Transverse colon (tissue), 4 donors: ENCODE measurements around the gene RPL41. TPM values are rescaled to one million over a fixed set of nuclear protein-coding genes. Genes with fewer than 3 reads are reported as not detected.
"Not testable (repeated sequence)": the region's sequence is repeated elsewhere in the genome, so short reads cannot be mapped to it uniquely, and the experiment has no call there.

Source experiments
- DNase-seq: peaks from one replicate; pipeline ENCODE4 v3.0.0-alpha.2; 2019
- H3K27ac ChIP-seq, 4 donors: fragments of 200-600 bp; sonication (generic); 2 replicates each; pipeline ENCODE4 v1.5.1; 2016 to 2018; ENCODE audit warnings: inconsistent platforms in 4 of 4
- H3K27me3 ChIP-seq: fragments of 200-600 bp; sonication (generic); 2 replicates; pipeline ENCODE4 v1.5.1; 2017; ENCODE audit warnings: inconsistent platforms
- H3K36me3 ChIP-seq, 4 donors: fragments of 200-600 bp; sonication (generic); 2 replicates each; pipeline ENCODE4 v1.5.1; 2017 to 2019; ENCODE audit warnings: inconsistent platforms in 4 of 4
- H3K4me1 ChIP-seq, 4 donors: fragments of 200-600 bp; sonication (generic); 2 replicates each; pipeline ENCODE4 v1.5.1; 2017 to 2020; ENCODE audit warnings: inconsistent platforms in 4 of 4
- H3K4me3 ChIP-seq, 4 donors: fragments of 200-600 bp; sonication (generic); 1 replicate in 1 of 4; 2 replicates in 3 of 4; pipeline versions ENCODE4 v1.5.1 to v1.6.1; 2017 to 2019; ENCODE audit warnings: inconsistent platforms in 4 of 4
- H3K9me3 ChIP-seq, 2 donors: fragments of 200-600 bp; sonication (generic); 2 replicates each; pipeline ENCODE4 v1.5.1; 2017 to 2019; ENCODE audit warnings: inconsistent platforms in 2 of 2
- CTCF ChIP-seq, 5 experiments: fragments of 200-600 bp in 3 of 5; fragments of 450-650 bp in 2 of 5; sonication (generic) in 3 of 5; IDR thresholded peaks; 1 replicate in 2 of 5; 2 replicates in 3 of 5; pipeline ENCODE4 v1.5.1; 2016 to 2017; ENCODE audit warnings: antibody characterized with exemption in 5 of 5, inconsistent platforms in 3 of 5, mild to moderate bottlenecking in 2 of 5, moderate library complexity in 1 of 5
- EP300 ChIP-seq: sonication (generic); formaldehyde crosslinking; IDR thresholded peaks from one replicate; pipeline ENCODE4 v1.6.1; 2017; ENCODE audit warnings: antibody characterized with exemption, low read depth
- POLR2A ChIP-seq: fragments of 450-650 bp; IDR thresholded peaks from one replicate; pipeline ENCODE4 v1.6.1; 2016; ENCODE audit warnings: antibody characterized with exemption, mild to moderate bottlenecking, moderate library complexity
- POLR2AphosphoS5 ChIP-seq, 3 donors: sonication (generic); formaldehyde crosslinking; IDR thresholded peaks; one replicate each; pipeline ENCODE4 v1.6.1; 2016; ENCODE audit warnings: antibody characterized with exemption in 3 of 3
- WGBS, 2 donors: methylation state at CpG; one replicate each; pipeline ENCODE4 v1.1.5; 2018; ENCODE audit warnings: low coverage in 1 of 2; 5-methylcytosine and 5-hydroxymethylcytosine counted together
- in situ Hi-C, 4 donors: fragments of 200-750 bp; cut with MboI; loops; one replicate each; pipeline versions ENCODE4 v1.15.0 to v1.15.1; 2017; ENCODE audit warnings: low sequenced_read_pairs in 3 of 4, low pct_ligation_motif_present in 1 of 4, low pct_unique_long_range_greater_than_20kb in 1 of 4
- intact Hi-C: fragments of 100-400 bp; cut with DNase I; formaldehyde crosslinking; loops from one replicate; pipeline ENCODE4 v1.15.1; 2023; ENCODE audit warnings: low total_unique reads
- total RNA-seq, 4 donors: library from RNA; depleted of rRNA; stranded (reverse); fragments of >200 nt; gene quantifications; one replicate each; pipeline ENCODE4 v1.1.0, GENCODE V29; 2016

RPL41 gene
- total RNA-seq, 4 donors from 2014 or later = 841 to 2,950 (median 1,684) TPM

GRCh38 chr12:56154818-56155217 lies 38.4 kb downstream of the RPL41 start:
- Histone ChIP-seq H3K4me3 (no peak overlapping the region), H3K27ac (no peak overlapping the region), H3K4me1 (peaks cover 18 to 45% (median 34%) of the 10 kb centered on the region in 4 donors), H3K9me3 (no peaks in the 10 kb centered on the region), H3K27me3 (no peaks in the 10 kb centered on the region), H3K36me3 (peaks cover 0 to 4% (median 2%) of the 10 kb centered on the region in 4 donors)
- TF ChIP-seq POLR2AphosphoS5 (IDR thresholded peaks at IDR 0.05) (no peak), EP300 (no peak), CTCF (IDR thresholded peaks at IDR 0.05) (no peak), POLR2A (no peak)
- no peak for DNase-seq
- 93% methylated on average over 5 of the region's 5 CpGs; no CpG with 5 or more reads in 1 of the 2 donors for WGBS, 2 donors
- in situ Hi-C loops (no loop called here), intact Hi-C loops (no loop called here)

GRCh38 chr12:56155256-56155845 lies 38.9 kb downstream of the RPL41 start:
- H3K9me3 ChIP-seq = no peaks in the 10 kb centered on the region
- no peaks in the 10 kb centered on the region for H3K27me3 ChIP-seq
- DNase-seq = no peak
- in situ Hi-C loops = no loop called here
- TF ChIP-seq POLR2AphosphoS5 (IDR thresholded peaks at IDR 0.05) (no peak), CTCF (IDR thresholded peaks at IDR 0.05) (no peak), EP300 (no peak), POLR2A (no peak)
- no peak overlapping the region for H3K4me3 ChIP-seq
- peaks cover 0 to 9% (median 6%) of the 10 kb centered on the region in 4 donors for H3K36me3 ChIP-seq
- H3K4me1 ChIP-seq = peaks cover 18 to 51% (median 39%) of the 10 kb centered on the region in 4 donors
- intact Hi-C loops = no loop called here
- 86 to 93% methylated on average over 4 to 11 of the region's 11 CpGs for WGBS, 2 donors
- H3K27ac ChIP-seq = no peak overlapping the region

GRCh38 chr12:56156464-56157200 lies 40.2 kb downstream of the RPL41 start:
- WGBS, 2 donors = 88 to 96% methylated on average over 5 to 21 of the region's 21 CpGs
- in situ Hi-C loops, H3K27me3 ChIP-seq, intact Hi-C loops, DNase-seq, H3K9me3 ChIP-seq: not testable (repeated sequence)
- H3K36me3 ChIP-seq = peaks cover 0 to 20% (median 9%) of the 10 kb centered on the region in 4 donors
- H3K4me3 ChIP-seq = peak overlapping the region in 3 of 4 donors; percentile 77 to 94 (median 82)
- H3K27ac ChIP-seq = peak overlapping the region; percentile 94 to 100 (median 98)
- H3K4me1 ChIP-seq = peaks cover 17 to 51% (median 43%) of the 10 kb centered on the region in 4 donors

- in situ Hi-C loops = no loop called here
- peak; percentile 81 for DNase-seq
- Histone ChIP-seq H3K27me3 (no peaks in the 10 kb centered on the region), H3K4me3 (peak overlapping the region; percentile 19 to 94 (median 80)), H3K9me3 (no peaks in the 10 kb centered on the region), H3K4me1 (peaks cover 15 to 50% (median 43%) of the 10 kb centered on the region in 4 donors), H3K36me3 (peaks cover 0 to 28% (median 10%) of the 10 kb centered on the region in 4 donors), H3K27ac (peak overlapping the region; percentile 94 to 100 (median 98))
- whole genome bisulfite sequencing, 2 donors = 0 to 2% methylated on average over 9 to 45 of the region's 45 CpGs
- intact Hi-C loops = loop anchor here (2.0 kb wide), 1 partner anchor 31 kb away; no protein-coding TSS in a partner anchor
- TF ChIP-seq POLR2AphosphoS5 (IDR thresholded peaks at IDR 0.05) (peak; percentile 59 to 80 (median 63)), POLR2A (peak; percentile 3), EP300 (no peak), CTCF (IDR thresholded peaks at IDR 0.05) (peak; percentile 57 to 88 (median 62))
These were observed 41.0 kb downstream of the RPL41 start for GRCh38 chr12:56157201-56158028.
